C4-2B (cell line): ENCODE results near the gene RASA3.

Experiments used
- ZFX ChIP-seq: fragments of 450-650 bp; IDR thresholded peaks from 2 replicates; pipeline ENCODE4 v1.6.1; 2017
- TF ChIP-seq, protein P1 (sequence below): fragments of 450-650 bp; conservative IDR thresholded peaks from 2 replicates; pipeline ENCODE4 v1.5.1; 2017; ENCODE audit warnings: mild to moderate bottlenecking

DNA sequence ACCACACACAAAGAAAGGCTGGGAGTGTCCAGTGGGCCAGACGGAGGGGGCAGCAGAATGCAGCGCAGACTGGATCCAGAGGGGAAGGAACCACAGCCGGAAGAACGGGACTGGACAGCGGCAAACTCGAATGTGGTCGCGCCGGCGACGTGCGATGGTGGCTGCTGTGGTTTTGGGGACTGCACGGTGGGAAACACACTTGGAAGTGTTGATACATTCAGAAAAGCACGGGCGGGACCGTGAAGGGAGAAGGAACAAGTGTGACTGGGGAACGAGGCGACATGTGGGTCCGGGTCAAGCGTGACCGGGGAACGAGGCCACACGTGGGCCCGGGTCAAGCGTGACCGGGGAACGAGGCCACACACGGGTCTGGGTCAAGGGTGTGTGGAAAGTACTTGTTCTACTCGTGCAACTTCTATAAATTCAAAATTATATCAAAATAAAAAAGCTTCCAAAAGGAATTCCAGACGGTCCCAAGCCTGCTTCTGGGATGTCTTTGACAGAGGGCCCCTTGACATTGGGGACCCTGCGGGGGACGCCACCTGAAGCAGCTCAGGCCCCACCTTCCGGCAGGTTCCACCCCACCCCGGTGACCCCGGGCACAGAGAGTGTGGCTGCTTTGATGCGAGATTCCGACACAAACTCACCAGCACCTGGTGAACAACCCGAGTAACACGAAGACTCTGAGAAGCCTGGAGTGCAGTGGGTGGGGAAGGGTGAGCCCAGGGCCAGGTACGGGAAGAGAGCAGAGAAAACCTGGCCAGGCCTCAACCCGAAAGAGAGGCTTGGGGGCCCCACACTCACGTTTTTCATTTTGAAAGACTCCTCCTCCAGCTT, 133.4 kb downstream of the RASA3 start:
- TF ChIP-seq, protein P1, sequence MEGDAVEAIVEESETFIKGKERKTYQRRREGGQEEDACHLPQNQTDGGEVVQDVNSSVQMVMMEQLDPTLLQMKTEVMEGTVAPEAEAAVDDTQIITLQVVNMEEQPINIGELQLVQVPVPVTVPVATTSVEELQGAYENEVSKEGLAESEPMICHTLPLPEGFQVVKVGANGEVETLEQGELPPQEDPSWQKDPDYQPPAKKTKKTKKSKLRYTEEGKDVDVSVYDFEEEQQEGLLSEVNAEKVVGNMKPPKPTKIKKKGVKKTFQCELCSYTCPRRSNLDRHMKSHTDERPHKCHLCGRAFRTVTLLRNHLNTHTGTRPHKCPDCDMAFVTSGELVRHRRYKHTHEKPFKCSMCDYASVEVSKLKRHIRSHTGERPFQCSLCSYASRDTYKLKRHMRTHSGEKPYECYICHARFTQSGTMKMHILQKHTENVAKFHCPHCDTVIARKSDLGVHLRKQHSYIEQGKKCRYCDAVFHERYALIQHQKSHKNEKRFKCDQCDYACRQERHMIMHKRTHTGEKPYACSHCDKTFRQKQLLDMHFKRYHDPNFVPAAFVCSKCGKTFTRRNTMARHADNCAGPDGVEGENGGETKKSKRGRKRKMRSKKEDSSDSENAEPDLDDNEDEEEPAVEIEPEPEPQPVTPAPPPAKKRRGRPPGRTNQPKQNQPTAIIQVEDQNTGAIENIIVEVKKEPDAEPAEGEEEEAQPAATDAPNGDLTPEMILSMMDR: no peak
- no peak for TF ChIP-seq ZFX
